ENCODE results near the gene MPG.

- TF ChIP-seq SPI1 (IDR thresholded peaks at IDR 0.05; ENCODE audit: low read depth, low read length) (no peak), POLR2A (IDR thresholded peaks at IDR 0.05; ENCODE audit: low read depth, low read length) (no peak)
These were observed 36.5 kb upstream of the MPG start for GRCh38 chr16:41439-42068.
